GM19397 (cell line): Measurements from ENCODE around the gene FNDC3A.
"Not testable (repeated sequence)": the region's sequence is repeated elsewhere in the genome, so short reads cannot be mapped to it uniquely, and the experiment has no call there.

Experiments used
- ATAC-seq: cut with Tn5 transposase; IDR thresholded peaks from one replicate; pipeline ENCODE4 v1.9.1; 2021; ENCODE audit warnings: mild to moderate bottlenecking, moderate library complexity; ENCODE audit not compliant: unreplicated experiment

The FNDC3A gene

GRCh38 chr13:49125964-49126524 lies 150.3 kb downstream of the FNDC3A start:
- no peak for ATAC-seq

GRCh38 chr13:49132479-49133002 lies 156.8 kb downstream of the FNDC3A start:
- no peak for ATAC-seq

GRCh38 chr13:49134305-49134704 lies 158.6 kb downstream of the FNDC3A start:
- no peak for ATAC-seq

DNA sequence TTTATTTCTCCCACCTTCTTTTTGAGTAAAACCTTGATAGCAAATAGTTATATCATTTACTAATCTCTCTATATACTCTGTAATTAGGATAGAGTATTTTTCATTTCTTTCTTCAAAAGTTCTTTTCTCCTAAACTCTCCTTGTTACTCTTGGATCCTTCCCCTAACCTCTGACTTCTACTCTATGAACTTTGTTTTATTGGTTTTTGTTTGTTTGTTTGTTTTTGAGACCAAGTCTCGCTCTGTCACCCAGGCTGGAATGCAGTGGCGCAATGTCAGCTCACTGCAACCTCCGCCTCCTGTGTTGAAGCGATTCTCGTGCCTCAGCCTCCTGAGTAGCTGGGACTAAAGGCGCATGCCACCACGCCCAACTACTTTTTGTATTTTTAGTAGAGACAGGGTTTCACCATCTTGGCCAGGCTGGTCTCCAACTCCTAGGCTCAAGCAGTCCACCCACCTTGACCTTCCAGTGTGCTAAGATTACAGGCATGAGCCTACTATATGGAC lies 161.5 kb downstream of the FNDC3A start:
- ATAC-seq = not testable (repeated sequence)

- ATAC-seq = no peak
These were observed 165.3 kb downstream of the FNDC3A start for GRCh38 chr13:49140910-49141611.

DNA sequence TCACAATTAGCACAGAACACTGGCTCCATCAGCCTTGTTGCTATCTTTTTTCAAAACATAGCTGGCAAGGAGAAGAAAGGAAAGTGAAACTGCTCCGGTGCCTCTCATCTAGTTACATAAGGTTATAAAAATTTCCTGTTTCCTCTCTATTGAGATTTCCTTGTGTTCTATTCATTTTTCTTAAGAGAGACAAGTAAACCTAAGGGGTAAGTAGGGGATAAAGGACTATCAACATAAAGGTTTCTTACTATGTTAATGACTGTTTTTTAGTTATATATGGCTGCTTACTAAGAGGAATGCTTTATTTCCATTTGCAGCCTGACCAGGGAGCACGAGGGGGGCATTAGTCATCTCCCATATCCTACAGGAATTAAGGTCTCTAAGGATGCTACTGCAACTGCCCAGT lies 171.2 kb downstream of the FNDC3A start:
- no peak for ATAC-seq

DNA sequence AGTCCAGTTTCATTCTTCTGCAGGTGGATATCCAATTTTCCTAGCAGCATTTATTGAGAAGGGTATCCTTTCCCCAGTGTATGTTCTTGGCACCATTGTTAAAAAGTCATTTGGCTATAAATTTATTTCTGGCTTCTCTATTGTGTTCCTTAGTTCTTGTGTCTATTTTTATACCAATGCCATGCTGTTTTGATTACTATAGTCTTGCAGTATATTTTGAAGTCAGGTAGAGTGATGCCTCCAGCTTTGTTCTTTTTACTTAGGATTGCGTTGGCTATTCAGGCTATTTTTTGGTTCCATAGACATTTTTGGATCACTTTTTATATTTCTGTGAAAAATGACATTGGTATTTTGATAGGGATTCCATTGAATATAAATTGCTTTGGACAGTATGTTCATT lies 172.7 kb downstream of the FNDC3A start:
- no peak for ATAC-seq

DNA sequence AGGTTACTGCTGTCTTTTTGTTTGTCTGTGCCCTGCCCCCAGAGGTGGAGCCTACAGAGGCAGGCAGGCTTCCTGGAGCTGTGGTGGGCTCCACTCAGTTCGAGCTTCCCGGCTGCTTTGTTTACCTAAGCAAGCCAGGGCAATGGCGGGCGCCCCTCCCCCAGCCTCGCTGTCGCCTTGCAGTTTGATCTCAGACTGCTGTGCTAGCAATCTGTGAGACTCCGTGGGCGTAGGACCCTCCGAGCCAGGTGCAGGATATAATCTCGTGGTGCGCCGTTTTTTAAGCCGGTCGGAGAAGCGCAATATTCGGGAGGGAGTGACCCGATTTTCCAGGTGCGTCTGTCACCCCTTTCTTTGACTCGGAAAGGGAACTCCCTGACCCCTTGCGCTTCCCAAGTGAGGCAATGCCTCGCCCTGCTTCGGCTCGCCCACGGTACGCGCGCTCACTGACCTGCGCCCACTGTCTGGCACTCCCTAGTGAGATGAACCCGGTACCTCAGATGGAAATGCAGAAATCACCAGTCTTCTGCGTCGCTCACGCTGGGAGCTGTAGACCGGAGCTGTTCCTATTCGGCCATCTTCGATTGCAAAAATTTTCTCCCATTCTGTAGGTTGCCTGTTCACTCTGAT lies 182.4 kb downstream of the FNDC3A start:
- ATAC-seq = not testable (repeated sequence)

- ATAC-seq = not testable (repeated sequence)
These were observed 187.4 kb downstream of the FNDC3A start for GRCh38 chr13:49163162-49163561.

DNA sequence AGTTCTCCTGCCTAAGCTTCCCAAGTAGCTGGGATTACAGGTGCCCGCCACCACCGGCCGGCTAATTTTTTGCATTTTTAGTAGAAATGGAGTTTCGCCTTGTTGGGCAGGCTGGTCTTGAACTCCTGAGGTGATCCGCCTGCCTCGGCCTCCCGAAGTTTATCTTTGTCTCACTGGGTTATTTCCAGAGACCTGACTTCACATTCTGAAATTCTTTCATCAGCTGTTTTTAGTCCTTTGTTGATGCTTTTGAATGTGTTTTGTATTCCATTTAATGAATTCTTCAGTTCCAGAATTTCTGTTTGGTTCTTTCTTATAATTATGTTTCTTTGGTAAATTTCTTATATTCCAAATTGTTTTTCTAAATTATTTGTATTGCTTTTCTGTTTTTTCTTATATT lies 189.0 kb downstream of the FNDC3A start:
- no peak for ATAC-seq

- ATAC-seq = no peak
These were observed 190.4 kb downstream of the FNDC3A start for GRCh38 chr13:49165798-49166752.

- no peak for ATAC-seq
These were observed 195.6 kb downstream of the FNDC3A start for GRCh38 chr13:49171359-49171758.

DNA sequence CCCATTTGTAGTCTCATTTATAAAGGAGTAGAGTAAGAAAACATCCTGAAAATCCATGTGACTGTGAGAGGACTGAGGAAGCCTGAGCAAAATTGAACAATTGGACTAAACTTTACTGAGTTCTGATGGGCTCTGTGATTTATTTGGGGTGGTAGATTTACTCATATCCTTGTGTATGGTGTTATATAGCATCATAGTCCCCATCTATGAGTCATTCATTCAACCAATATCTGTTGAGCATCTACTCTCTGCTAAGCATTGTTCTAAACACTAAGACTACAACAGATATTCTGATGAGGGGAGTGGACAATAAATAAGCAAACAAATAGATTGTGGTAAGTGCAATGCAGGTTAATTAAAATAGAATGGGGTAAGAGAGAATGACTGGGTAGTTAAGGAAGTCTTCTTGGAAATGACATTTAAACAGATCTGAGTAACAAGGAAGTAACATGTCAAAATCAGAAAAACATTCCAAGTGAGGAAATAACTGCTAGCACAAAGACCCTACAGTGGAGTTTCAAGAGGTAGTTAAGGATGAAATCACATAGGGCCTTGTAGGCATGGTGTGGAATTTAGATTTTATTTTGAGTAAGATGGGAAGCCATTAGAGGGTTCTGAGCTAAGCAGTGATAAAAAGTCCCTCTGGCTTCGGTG lies 208.1 kb downstream of the FNDC3A start:
- ATAC-seq = no peak

DNA sequence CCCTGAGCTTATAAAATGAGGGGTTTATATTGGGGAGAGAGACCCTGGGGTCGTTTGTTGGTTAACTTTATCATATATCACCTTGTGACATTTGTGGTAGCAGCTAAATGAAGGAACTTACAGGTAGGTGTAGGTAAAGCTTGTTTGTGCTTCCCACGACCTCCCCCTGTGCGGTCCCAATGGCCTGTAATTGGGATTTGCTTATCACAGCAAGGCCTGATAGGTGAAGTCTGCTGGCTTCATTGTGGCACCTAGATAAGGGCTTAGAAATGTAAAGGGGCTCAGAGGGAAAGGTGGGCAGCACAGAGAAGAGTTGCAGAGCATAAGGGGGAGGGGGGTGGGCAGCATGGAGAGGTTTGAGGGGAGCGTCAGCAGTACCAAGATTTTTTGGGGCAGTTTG lies 208.9 kb downstream of the FNDC3A start:
- no peak for ATAC-seq

GRCh38 chr13:49185264-49185663 lies 209.6 kb downstream of the FNDC3A start:
- no peak for ATAC-seq

DNA sequence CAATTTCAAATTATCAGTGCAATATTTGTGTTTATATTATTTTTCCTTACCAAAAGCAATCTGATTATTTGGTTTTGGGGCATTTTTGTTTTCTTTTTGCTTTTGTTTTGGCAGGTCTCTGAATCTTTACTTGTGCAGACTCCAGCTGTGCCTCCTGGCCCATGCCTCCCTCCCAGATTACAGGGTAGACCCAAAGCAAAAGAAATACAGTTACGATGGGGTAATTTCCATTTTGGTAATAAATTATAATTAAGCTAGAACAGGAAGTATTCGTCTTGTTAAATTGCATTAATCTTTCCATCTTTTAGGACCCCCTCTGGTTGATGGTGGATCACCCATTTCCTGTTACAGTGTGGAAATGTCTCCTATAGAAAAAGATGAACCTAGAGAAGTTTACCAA lies 215.2 kb downstream of the FNDC3A start:
- no peak for ATAC-seq

DNA sequence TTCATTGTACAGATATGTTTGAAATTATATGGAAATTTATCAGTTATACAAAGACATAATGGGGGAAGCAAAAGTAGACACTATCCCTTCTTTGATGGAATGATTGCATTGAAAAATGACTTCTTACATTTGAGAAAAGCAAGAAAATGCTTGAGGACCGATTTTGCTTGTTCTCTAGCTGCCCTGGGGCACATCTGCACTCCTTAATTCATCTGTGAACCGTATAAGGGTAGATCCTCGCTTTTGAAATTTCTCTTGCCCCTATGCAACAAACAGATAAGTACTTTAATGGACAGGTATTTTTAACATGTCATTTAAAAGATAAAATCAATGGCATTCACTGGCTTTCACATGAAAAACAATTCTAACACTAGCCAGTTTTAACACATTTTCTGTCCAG lies 230.9 kb downstream of the FNDC3A start:
- no peak for ATAC-seq

DNA sequence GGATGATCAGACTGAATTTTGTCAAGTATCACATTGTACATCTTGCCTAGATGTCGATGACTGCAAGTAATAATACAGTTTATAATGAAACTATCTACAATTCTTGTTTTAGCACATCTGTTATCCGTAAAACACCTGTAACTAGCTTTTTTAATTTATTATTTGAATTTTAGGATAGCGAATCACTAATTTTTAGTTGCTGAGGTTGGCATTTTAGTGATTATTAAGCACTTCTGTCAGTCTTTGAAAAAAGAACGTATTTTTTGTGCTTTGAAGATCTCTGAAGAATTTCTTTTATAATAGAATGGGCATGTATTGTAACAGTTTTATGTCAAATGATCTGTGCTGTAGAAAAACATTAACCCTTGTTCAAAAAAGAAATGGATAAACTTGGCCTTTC lies 232.9 kb downstream of the FNDC3A start:
- no peak for ATAC-seq

- no peak for ATAC-seq
These were observed 234.4 kb downstream of the FNDC3A start for GRCh38 chr13:49210114-49210513.

GRCh38 chr13:49210669-49211068 lies 235.0 kb downstream of the FNDC3A start:
- ATAC-seq = no peak
